GM12875 (cell line): ENCODE data around the gene RALY.

Source experiments
- H3K4me3 ChIP-seq: one replicate; pipeline ENCODE4 v1.5.1; 2011; ENCODE audit warnings: low read depth, low read length, control low read depth
- TF ChIP-seq, protein P1 (sequence below): IDR thresholded peaks from 2 replicates; pipeline ENCODE4 v1.5.1; 2011; ENCODE audit warnings: low read depth, mild to moderate bottlenecking, control low read depth, inconsistent platforms, low read length, moderate library complexity, borderline replicate concordance; ENCODE audit not compliant: insufficient read depth

RALY gene

DNA sequence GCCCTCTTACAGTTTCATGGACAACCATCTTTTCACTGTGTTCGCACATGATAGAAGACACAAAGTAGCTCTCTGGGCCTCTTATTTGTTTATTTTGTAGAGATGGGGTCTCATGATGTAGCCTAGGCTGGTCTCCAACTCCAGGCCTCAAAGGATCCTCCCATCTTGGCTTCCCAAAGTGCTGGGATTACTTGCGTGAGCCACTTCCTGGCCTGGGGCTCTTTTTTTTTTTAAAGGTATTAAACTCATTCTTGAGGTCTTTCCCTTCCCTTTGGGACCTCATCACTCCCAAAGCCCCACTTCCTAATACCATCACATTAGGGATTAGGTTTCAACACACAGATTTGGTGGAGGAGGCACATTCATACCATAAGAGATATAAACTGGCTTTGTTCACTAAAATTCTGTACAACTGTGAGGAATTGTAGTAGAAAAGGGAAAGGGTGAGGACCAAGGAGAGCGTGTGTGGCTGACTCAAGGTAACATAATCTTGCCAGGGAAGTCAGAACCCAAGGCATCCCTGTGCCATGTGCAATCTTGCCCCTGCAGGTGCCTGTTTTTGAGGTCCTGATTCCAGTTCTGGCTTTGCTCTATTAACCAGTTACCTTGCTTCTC lies 72.9 kb downstream of the RALY start:
- TF ChIP-seq, protein P1, sequence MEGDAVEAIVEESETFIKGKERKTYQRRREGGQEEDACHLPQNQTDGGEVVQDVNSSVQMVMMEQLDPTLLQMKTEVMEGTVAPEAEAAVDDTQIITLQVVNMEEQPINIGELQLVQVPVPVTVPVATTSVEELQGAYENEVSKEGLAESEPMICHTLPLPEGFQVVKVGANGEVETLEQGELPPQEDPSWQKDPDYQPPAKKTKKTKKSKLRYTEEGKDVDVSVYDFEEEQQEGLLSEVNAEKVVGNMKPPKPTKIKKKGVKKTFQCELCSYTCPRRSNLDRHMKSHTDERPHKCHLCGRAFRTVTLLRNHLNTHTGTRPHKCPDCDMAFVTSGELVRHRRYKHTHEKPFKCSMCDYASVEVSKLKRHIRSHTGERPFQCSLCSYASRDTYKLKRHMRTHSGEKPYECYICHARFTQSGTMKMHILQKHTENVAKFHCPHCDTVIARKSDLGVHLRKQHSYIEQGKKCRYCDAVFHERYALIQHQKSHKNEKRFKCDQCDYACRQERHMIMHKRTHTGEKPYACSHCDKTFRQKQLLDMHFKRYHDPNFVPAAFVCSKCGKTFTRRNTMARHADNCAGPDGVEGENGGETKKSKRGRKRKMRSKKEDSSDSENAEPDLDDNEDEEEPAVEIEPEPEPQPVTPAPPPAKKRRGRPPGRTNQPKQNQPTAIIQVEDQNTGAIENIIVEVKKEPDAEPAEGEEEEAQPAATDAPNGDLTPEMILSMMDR, result no peak
- H3K4me3 ChIP-seq, result no peak overlapping the region

DNA sequence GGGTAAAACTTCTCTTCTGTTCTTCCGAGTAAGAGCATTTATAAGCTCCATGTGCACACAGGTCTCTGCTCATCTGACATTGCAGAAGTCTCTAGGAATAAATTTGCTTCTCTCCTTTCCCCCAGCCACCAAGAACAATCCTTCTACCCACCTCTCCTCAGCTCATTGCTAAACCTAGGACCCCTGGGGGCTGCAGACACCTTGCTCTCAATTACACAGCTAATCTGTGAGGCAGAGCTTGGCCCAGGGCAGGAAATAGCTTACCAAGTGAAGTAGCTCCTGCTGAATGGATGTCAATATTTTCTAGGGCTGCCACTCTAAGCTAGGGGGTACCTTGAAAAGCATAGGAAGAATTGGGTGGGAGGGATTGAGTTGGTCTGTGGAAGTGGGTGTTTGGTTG lies 74.3 kb downstream of the RALY start:
- TF ChIP-seq, protein P1, result no peak
- H3K4me3 ChIP-seq, result no peak overlapping the region

DNA sequence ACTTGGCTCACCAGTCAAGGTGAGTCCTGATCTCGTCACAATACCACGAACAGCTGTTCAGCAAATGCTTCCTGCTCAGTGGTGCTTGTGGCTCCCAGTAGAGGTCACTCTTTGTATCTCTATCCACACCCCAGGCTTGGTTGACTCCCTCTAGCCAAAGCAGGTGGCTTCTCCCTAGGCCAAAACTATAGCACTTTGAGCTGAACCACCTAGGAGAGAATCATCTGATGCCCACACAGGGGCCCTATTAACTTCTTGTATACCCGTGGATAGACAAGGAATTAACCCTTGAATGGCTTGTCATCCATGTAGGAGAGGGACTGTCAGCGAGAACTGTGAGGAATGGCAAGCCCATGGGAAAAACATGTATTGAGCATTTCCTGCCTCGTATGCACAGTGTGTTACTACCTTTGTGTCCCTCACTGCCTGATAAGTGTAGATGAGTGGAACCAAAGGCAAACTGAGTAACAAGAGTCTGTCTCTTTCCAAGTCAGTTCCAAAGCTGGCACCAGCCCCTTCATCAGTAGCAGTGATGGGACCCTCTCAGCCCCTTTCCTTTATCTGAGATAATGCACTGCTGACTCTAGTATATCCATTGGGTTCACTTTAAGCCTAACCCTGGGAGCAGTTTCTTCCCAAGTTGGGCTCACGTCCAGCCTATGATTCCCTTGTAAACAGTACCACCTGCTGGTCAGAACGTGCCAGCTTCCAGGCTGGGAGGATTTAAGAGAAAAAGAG lies 75.8 kb downstream of the RALY start:
- TF ChIP-seq, protein P1, result peak; percentile 65
- H3K4me3 ChIP-seq, result no peak overlapping the region

DNA sequence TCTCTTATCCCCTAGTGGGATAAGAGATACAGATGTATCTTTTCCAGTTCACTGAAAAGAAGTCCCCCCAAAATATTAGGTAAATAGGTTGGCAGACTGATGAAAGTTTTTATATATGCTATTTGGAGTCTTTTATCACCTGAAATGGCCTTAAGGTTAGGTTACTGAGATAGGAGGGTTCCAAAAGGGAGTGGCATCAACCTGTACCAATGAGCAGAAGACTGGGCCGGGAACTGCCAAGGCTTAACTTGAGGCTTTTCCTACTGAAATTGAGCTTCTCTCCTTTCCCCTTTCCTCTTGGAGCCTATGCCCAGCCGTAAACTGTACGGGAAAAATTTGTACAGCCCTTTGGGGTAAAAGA lies 76.3 kb downstream of the RALY start:
- TF ChIP-seq, protein P1, result no peak

DNA sequence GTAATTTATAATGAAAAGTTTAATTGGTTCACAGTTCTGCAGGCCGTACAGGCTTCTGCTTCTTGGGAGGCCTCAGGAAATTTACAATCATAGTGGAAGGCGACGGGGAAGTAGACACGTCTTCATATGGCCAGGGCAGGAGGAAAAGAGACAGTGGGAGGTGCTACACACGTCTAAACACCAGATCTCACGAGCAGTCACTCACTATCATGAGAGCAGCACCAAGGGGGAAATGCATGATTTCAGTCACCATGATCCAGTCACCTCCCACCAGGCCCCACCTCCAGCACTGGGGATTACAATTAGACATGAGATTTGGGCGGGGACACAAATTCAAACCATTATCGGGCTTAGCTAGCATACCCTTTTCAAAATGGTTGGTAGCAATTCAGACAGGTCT lies 77.1 kb downstream of the RALY start:
- TF ChIP-seq, protein P1, result no peak

More for the DNA sequence above, 76.3 kb downstream of the RALY start:
- no peak overlapping the region for H3K4me3 ChIP-seq

DNA sequence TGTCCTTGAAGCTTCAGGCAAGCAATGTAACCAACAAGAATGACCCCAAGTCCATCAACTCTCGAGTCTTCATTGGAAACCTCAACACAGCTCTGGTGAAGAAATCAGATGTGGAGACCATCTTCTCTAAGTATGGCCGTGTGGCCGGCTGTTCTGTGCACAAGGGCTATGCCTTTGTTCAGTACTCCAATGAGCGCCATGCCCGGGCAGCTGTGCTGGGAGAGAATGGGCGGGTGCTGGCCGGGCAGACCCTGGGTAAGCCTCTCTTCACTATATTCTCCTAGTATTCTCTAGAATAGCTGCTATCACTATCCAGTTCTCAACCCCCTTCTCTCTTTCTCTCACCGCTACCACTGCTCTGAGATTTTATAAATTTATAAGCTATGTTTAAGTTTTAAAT lies 78.4 kb downstream of the RALY start:
- TF ChIP-seq, protein P1, result no peak
- no peak overlapping the region for H3K4me3 ChIP-seq

More for the DNA sequence above, 77.1 kb downstream of the RALY start:
- no peak overlapping the region for H3K4me3 ChIP-seq

DNA sequence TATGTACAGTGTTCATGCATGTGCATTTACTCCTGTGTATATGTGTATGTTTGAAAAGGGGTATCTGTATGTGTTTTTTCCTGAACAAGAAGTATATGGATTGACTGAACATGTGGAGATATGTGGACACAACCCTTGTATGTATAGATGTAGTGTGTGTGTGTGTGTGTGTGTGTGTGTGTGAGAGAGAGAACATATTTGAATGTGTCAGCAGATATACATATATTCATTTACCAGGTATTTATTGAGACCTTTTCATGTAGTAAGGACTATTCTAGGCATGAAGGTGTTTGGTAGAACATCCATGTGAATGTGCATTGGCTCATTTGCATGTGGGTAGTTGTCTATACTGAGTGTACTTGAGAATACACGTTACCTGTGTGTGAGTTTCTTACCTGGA lies 79.1 kb downstream of the RALY start:
- TF ChIP-seq, protein P1, result no peak

More for the DNA sequence above, 79.1 kb downstream of the RALY start:
- no peak overlapping the region for H3K4me3 ChIP-seq
